GM19043 (cell line): ENCODE results near the gene RLN1.
A peak's percentile ranks its signal among the peaks of the same experiment; 100 is the strongest.
"Not testable (repeated sequence)": the region's sequence is repeated elsewhere in the genome, so short reads cannot be mapped to it uniquely, and the experiment has no call there.

Experiments
- ATAC-seq: cut with Tn5 transposase; IDR thresholded peaks from one replicate; pipeline ENCODE4 v1.9.1; 2021; ENCODE audit warnings: low read depth; ENCODE audit not compliant: unreplicated experiment

RLN1 gene

DNA sequence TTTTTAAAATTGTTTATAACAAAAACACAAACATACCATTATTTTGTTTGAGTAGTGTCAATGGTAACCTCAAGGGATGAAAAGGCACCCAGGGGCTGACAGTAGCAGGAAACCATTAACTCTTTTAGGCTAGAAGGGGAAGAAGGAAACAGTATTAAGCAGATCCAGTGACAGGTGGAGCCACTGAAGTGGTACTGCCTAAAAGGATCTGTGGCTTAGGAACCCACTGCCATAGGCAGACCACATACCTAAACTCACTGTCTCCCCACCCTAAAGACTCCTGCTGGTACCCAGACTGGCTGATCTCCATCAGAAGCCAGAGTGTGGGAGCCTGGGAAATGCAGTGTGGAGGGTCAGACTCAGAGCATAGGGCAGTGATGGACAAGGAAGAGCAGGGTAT lies 13.5 kb downstream of the RLN1 start:
- no peak for ATAC-seq

DNA sequence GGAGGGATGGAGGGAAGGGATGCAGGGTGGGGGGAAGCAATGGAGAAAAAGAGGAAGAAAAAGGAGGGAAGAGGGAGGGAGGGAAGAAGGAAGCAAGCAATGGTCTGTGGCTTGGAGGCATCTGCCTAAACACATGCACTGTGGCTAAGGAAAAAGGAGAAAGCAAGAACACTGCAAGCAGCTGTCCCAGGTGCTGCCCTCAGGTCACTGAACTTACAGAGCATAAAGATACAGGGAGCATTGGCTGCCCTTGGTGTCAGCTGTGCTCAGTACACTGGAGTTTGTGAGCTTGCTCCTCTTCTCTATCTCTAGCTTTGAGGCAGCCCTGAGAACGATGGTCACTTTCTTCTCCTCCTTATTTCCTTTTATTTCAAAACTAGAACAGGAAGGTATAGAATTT lies 18.1 kb downstream of the RLN1 start:
- ATAC-seq = not testable (repeated sequence)

DNA sequence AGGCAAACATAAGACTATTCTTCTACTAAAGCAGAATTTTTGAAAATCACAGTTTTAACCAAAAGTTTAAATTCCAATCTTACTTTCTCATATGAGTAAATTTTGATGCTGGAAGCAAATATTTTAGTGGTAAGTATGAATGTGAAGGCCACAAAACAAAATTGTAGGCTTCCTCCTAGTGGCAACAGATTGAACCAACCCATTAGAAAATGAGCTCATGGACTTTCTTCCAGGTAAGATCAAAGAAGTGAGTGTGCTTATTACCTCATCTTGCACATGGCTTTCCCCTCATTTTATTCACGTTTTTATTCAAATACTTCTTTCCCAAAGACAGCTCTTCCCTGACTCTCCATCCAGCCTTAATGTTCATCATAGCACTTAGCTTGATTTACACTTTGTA lies 18.6 kb downstream of the RLN1 start:
- ATAC-seq = no peak

DNA sequence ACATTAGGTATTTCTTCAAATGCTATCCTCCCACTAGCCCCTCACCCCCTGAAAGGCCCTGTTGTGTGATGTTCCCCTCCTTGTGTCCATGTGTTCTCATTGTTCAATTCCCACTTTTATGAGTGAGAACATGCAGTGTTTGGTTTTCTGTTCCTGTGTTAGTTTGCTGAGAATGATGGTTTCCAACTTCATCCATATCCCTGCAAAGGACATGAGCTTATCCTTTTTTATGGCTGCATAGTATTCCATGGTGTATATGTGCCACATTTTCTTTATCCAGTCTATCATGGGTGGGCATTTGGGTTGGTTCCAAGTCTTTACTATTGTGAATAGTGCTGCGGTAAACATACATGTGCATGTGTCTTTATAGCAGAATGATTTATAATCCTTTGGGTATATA lies 23.3 kb downstream of the RLN1 start:
- ATAC-seq = not testable (repeated sequence)

DNA sequence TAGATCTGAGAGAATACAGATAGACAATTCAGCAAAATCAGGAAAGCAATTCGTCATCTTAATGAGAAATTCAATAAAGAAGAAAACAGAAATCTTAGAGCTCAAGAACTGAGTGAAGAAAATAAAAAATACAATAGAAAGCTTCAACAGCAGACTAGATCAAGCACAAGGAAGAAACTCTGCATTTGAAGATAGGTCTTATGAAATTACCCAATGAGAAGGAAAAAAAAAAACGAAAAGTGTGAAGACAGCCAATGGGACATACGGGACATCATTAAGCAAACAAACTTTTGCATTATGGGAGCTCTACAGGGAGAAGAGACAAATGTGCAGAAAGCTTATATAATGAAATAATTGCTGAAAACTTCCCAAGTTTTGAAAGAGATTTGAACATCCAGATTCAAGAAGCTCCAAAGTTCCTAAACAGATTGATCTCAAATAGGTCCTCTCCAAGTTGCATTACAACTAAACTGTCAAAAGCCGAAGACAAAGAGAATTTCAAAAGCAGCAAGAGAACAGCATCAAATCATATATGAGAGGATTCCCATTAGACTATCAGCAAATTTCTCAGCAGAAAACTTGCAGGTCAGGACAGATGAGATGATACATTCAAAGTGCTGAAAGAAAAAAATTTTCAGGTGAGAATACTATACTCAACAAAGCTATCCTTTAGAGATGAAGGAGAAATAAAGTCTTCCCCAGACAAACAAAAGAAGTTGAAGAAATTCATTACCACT lies 24.3 kb downstream of the RLN1 start:
- no peak for ATAC-seq

DNA sequence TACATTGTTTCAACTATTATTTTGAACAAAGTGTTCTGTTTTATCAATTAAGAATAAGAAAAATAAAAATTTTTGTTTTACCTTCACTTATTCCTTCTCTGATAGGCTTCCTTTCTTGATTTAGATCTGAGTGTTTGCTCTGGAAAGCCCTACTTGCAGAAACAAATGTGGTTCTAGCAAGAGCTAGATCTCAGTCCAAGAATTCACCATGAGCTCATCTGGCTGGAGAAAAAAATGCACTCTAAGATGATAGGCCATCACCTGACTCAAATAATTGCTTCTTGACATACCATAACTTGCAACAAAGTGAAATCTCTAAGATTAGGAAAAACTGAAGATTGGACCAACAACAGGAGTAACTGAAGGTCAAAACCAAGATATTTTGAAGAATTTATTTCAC lies 28.8 kb downstream of the RLN1 start:
- ATAC-seq = no peak

DNA sequence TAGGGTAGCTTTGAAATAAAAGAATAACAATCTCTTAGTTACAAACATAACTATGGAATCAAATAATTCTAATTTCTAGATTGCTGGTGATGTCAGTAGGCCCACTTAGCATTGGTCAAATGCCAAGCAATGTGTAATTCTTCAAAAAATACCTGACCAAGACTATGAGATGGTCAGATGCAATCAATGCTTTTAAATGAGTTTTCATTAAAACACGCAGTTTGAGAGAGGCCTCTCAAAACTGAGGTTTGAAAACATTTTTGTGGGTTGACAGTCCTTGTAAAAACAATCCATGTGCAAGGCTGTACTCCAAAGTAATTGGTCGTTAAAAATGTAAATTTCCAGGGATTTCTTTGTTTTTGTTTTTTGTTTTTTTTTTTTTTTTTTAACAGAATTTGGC lies 33.9 kb downstream of the RLN1 start:
- no peak for ATAC-seq

DNA sequence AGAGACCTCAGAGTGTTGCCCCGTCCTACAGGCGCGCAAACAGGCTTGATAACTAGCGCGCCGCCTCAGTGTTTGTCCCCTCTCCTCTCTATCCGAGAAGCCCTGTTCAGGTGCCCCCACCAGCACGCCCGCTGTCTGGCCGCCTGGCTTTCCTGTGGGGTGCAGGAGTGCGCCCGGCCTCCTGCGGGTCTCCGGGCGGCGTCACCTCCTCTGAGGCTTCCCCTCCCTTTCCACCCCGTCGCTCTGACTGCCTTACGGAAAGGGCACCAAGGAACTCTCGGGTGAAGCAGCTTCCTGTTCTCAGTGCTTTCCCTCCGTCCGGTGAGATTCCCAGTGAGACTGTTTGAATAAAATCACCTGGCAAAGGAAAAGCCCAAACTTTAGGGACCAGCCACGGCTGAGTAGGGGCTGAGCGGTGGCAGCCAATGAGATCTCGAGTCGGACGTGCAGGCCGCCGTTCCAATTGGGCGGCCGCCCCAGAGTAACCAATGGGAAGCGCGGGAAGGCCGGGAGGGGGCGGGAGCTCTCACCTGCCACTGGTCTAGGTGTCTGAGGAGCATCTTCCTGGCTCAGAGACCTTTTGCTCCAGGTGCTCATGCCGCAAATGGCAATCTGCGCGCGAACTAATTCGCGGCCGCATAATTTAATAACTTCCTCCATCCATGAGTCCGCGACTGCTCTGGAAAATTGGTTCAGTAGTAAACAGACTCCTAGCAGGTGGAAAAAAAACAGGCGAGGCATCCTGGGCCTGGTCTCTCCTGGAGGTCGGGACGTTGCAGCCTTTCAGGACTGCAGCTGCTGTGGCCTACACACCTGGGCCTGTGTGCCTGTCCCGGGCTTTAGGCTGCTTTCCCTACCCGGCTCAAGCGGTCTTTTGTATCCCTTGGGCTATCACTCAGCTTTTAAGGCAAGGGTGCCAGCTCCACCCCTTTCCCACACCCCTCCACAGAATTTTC lies 35.6 kb downstream of the RLN1 start, which contains the start of gene RLN2:
TSS of gene RLN2 (minus strand) at position 877 of the 956 bp plus-strand sequence. CDS start at position 741, 136 bp downstream.
- peak; percentile 98 for ATAC-seq

DNA sequence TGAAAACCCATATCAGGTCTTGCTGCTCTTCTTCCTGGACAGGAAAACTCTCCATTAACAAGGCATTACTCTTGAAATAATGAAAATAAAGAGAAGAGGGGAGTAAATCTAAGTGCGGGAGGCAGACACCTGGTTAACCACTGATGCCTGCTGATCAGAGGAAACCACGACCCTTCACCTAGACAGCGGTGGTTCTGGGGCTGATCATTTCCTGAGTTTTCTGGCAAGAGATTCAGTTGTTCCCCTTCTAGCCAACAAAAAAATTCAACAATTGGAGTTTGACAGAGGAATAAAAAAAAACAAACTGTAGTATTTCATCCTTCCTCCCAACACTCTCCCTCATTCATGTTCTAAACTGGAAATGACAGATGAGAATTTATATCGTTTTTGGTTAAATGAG lies 38.1 kb downstream of the RLN1 start:
- no peak for ATAC-seq

DNA sequence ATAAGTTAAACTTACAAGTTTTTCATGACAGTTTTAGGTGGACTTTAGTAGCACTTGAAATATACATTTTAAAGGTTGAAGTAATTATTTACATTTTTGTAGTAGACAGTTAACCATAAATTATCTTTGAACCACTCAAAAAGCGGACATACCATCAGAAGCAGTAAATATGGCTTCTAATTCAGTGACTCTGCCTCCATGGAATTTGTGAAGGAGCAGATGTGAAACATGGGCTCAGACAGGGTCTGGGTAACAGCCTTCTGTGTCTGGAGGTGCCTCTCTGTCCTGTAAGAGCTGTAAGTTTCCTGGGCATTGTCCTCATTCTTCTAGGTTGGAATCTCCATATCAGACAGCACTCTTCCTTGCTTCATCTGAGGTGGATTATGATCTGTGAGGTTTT lies 47.5 kb downstream of the RLN1 start:
- ATAC-seq = no peak

DNA sequence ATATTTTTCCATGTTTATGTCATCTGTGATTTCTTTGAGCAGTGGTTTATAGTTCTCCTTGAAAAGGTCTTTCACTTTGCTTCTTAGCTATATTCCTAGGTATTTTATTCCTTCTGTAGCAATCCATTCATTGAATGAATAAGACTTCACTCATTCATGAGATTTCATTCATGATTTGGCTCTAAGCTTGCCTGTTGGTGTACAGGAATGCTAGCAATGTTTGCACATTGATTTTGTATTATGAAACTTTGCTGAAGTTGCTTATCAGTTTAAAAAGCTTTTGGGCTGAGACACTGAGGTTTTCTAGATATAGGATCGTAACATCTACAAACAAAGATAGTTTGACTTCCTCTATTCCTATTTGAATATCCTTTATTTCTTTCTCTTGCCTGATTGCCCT lies 51.1 kb downstream of the RLN1 start:
- ATAC-seq = no peak

DNA sequence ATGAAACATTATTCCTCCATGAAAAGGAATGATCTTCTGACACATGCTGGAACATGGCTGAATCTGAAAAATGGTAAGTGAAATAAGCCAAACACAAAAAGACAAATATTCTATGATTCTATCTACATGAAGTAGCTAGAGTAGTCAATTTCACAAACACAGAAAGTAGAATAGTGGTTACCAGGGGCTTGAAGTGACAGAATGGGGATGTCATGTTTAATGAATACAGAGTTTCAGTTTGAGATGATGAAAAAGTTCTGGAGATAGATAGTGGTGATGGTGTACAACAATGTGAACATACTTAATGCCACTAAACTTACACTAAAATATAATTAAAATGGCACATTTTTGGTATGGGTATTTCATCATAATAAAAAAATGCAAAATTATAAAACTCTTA lies 53.4 kb downstream of the RLN1 start:
- ATAC-seq = no peak
